ENCODE data around the gene RAB11FIP3. TPM values are rescaled to one million over a fixed set of nuclear protein-coding genes. Genes with fewer than 3 reads are reported as not detected.
A peak's percentile ranks its signal among the peaks of the same experiment; 100 is the strongest.

Gene RAB11FIP3
- total RNA-seq, 3 donors from 2014 or later, result 22.0 to 44.6 (median 24.5) TPM

- no peaks in the 10 kb centered on the region for H3K27me3 ChIP-seq
- H3K27ac ChIP-seq, result peak within 1 kb of the TSS; percentile 73 to 91
- H3K4me3 ChIP-seq, result peak within 1 kb of the TSS; percentile 56 to 96 (median 72)
- DNase-seq (ENCODE audit: low spot score in 2 of 2), result no peak
- H3K36me3 ChIP-seq, result no peaks in the 10 kb centered on the region
- H3K4me1 ChIP-seq, result no peaks in the 10 kb centered on the region
- intact Hi-C loops (cut with DNase I; ENCODE audit: low total_unique reads), result no loop called here
- TF ChIP-seq POLR2AphosphoS5 (IDR thresholded peaks at IDR 0.05) (no peak), CTCF (IDR thresholded peaks at IDR 0.05) (no peak), POLR2A (IDR thresholded peaks at IDR 0.05) (no peak)
- no peaks in the 10 kb centered on the region for H3K9me3 ChIP-seq
These were observed 28.3 kb upstream of the RAB11FIP3 start, which contains the start of gene NME4 for GRCh38 chr16:397135-397661. TSS of gene NME4 (plus strand) at chr16:397199. CDS start at chr16:397223, 24 bp downstream.

- intact Hi-C loops (cut with DNase I; ENCODE audit: low total_unique reads), result no loop called here
- no peaks in the 10 kb centered on the region for H3K4me1 ChIP-seq
- H3K4me3 ChIP-seq, result peak overlapping the region; percentile 56 to 96 (median 72)
- H3K9me3 ChIP-seq, result no peaks in the 10 kb centered on the region
- no peak for TF ChIP-seq POLR2AphosphoS5 (IDR thresholded peaks at IDR 0.05)
- TF ChIP-seq CTCF (IDR thresholded peaks at IDR 0.05), result peak; percentile 51 to 69 (median 58)
- peak overlapping the region; percentile 73 to 91 for H3K27ac ChIP-seq
- no peaks in the 10 kb centered on the region for H3K36me3 ChIP-seq
- peak; percentile 66 to 80 for DNase-seq (ENCODE audit: low spot score in 2 of 2)
- no peaks in the 10 kb centered on the region for H3K27me3 ChIP-seq
These were observed 27.6 kb upstream of the RAB11FIP3 start for GRCh38 chr16:397736-398332.

GRCh38 chr16:398561-399339 lies 26.7 kb upstream of the RAB11FIP3 start:
- DNase-seq (ENCODE audit: low spot score in 2 of 2), result no peak
- TF ChIP-seq POLR2AphosphoS5 (IDR thresholded peaks at IDR 0.05) (no peak), POLR2A (IDR thresholded peaks at IDR 0.05) (no peak), CTCF (IDR thresholded peaks at IDR 0.05) (no peak)
- no peak overlapping the region for H3K4me3 ChIP-seq
- no peaks in the 10 kb centered on the region for H3K36me3 ChIP-seq
- no peaks in the 10 kb centered on the region for H3K27me3 ChIP-seq
- peak overlapping the region; percentile 73 to 91 for H3K27ac ChIP-seq
- intact Hi-C loops (cut with DNase I; ENCODE audit: low total_unique reads), result no loop called here
- H3K9me3 ChIP-seq, result no peaks in the 10 kb centered on the region
- no peaks in the 10 kb centered on the region for H3K4me1 ChIP-seq

- no peaks in the 10 kb centered on the region for H3K9me3 ChIP-seq
- H3K4me3 ChIP-seq, result no peak overlapping the region
- intact Hi-C loops (cut with DNase I; ENCODE audit: low total_unique reads), result no loop called here
- no peaks in the 10 kb centered on the region for H3K27me3 ChIP-seq
- no peak for DNase-seq (ENCODE audit: low spot score in 2 of 2)
- TF ChIP-seq POLR2AphosphoS5 (IDR thresholded peaks at IDR 0.05) (no peak), CTCF (IDR thresholded peaks at IDR 0.05) (no peak), POLR2A (IDR thresholded peaks at IDR 0.05) (no peak)
- no peaks in the 10 kb centered on the region for H3K4me1 ChIP-seq
- H3K36me3 ChIP-seq, result no peaks in the 10 kb centered on the region
- no peak overlapping the region for H3K27ac ChIP-seq
These were observed 26.0 kb upstream of the RAB11FIP3 start for GRCh38 chr16:399340-400019.

Data from breast epithelium (tissue), 4 donors.